GM18868 (cell line): ENCODE results near the gene ADK.

Experiments
- ATAC-seq: cut with Tn5 transposase; IDR thresholded peaks from one replicate; pipeline ENCODE4 v1.9.1; 2021; ENCODE audit warnings: mild to moderate bottlenecking, moderate library complexity; ENCODE audit not compliant: unreplicated experiment

ADK gene

GRCh38 chr10:74231375-74231774 is 80.4 kb downstream of the ADK start:
- no peak for ATAC-seq

GRCh38 chr10:74233281-74233680 is 82.3 kb downstream of the ADK start:
- ATAC-seq = no peak

GRCh38 chr10:74234569-74234968 is 83.5 kb downstream of the ADK start:
- no peak for ATAC-seq

GRCh38 chr10:74238031-74238431 is 87.0 kb downstream of the ADK start:
- no peak for ATAC-seq

- ATAC-seq = no peak
Observed at GRCh38 chr10:74238516-74238915, 87.5 kb downstream of the ADK start.

GRCh38 chr10:74243067-74243466 is 92.0 kb downstream of the ADK start:
- ATAC-seq = no peak

GRCh38 chr10:74244097-74244685 is 93.2 kb downstream of the ADK start:
- no peak for ATAC-seq

GRCh38 chr10:74244807-74245206 is 93.8 kb downstream of the ADK start:
- no peak for ATAC-seq

GRCh38 chr10:74246495-74246894 is 95.5 kb downstream of the ADK start:
- ATAC-seq = no peak

GRCh38 chr10:74249865-74250264 is 98.8 kb downstream of the ADK start:
- no peak for ATAC-seq

- ATAC-seq = no peak
Observed at GRCh38 chr10:74255214-74255613, 104.2 kb downstream of the ADK start.

GRCh38 chr10:74255888-74256357 is 104.9 kb downstream of the ADK start:
- ATAC-seq = no peak

- ATAC-seq = no peak
Observed at GRCh38 chr10:74262856-74263255, 111.8 kb downstream of the ADK start.

- ATAC-seq = no peak
Observed at GRCh38 chr10:74263996-74264395, 113.0 kb downstream of the ADK start.

GRCh38 chr10:74272288-74272687 is 121.3 kb downstream of the ADK start:
- ATAC-seq = no peak

GRCh38 chr10:74275755-74276290 is 124.8 kb downstream of the ADK start:
- ATAC-seq = no peak

- ATAC-seq = no peak
Observed at GRCh38 chr10:74276416-74276815, 125.4 kb downstream of the ADK start.

GRCh38 chr10:74282151-74282847 is 131.3 kb downstream of the ADK start:
- no peak for ATAC-seq

GRCh38 chr10:74282848-74283210 is 131.8 kb downstream of the ADK start:
- ATAC-seq = no peak

GRCh38 chr10:74289188-74289587 is 138.2 kb downstream of the ADK start:
- ATAC-seq = no peak

GRCh38 chr10:74289951-74290350 is 138.9 kb downstream of the ADK start:
- ATAC-seq = no peak

GRCh38 chr10:74290708-74291107 is 139.7 kb downstream of the ADK start:
- no peak for ATAC-seq
